GM21526 (cell line): ENCODE data around the gene TBX18.

Experiments used
- ATAC-seq: cut with Tn5 transposase; IDR thresholded peaks from one replicate; pipeline ENCODE4 v1.9.1; 2021; ENCODE audit warnings: moderate library complexity; ENCODE audit not compliant: unreplicated experiment, low FRiP score

The TBX18 gene

DNA sequence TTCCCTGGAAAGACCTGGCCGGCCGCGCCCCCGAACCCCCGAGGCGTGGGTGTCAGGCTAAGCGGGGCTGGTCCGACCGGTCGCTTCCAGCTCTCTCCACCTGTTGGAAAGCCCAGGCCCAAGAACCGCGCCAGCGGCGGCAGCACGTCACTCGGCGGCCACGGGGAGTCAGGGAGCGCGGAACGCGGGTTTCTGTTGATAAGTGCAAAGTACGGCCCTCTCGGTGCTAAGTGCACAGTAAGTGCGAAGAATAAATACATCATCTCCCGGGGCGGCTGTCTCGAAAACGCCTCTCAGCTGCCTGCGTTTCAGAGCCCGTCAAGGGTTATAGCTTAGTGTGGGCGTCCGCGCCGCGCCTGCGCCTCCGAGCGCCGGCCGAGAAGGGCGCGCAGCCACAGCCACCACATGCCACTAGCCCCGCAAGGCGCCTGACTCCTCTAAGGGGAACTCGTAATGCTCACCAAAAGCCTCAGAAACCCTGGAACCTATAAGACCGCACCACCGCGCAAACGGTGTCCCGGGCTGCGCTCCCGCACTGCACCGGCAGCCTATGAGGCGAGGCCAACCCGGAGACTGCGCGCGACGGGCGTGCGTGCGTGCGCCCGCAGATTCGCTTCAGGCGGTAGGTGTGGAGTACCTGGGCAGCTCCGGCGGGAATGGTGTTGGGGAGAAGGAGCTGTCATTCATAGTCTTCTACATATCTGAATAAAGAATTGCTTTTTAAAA lies 9.2 kb upstream of the TBX18 start:
- ATAC-seq, result no peak

DNA sequence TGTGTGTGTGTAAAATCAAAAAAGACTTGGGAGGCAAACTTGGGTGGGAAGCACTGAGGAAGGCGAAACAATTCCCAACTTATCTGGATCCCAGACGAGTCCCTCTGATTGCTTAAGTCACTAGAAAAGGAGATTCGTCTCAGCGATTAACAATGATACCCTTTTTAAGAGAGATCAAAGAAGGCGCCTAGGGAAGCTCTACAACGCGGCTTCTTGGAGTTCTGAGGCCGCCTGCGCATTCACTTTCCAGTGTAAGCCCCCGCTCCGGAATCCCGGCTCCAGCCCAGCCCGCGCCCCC lies 8.7 kb upstream of the TBX18 start:
- no peak for ATAC-seq

DNA sequence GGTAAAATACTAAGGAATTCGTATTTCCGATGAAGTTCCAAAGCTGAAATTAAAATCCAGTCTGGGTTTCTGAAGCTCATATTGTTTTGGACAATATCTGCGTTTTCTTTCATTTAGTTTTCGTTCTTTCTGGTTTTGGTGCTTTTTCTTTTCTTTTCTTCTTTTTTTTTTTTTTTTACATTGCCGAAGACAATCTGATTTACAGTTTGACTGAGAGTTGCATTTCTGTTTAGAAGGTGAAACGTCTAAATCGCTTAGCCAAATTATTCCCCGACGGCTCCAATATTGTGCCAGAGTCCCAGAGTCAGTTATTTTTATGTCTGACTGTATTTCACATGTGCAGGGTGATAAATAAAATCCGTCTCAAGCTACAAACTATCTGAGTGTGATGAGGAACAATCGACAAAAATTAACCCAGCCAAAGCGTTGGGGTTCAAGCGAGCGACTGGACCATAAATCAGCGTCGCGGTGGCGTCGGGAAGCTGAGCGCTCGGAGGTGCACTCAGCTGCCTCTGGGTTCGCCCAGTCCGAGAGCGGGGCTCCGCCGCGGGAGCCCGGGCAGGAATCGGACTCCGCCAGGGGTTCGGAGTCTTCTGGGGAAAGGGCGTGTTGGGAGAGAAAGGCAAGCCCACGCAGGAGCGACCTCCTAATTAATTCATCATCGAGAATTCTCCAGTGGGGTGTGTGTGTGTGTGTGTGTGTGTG lies 8.2 kb upstream of the TBX18 start:
- no peak for ATAC-seq

DNA sequence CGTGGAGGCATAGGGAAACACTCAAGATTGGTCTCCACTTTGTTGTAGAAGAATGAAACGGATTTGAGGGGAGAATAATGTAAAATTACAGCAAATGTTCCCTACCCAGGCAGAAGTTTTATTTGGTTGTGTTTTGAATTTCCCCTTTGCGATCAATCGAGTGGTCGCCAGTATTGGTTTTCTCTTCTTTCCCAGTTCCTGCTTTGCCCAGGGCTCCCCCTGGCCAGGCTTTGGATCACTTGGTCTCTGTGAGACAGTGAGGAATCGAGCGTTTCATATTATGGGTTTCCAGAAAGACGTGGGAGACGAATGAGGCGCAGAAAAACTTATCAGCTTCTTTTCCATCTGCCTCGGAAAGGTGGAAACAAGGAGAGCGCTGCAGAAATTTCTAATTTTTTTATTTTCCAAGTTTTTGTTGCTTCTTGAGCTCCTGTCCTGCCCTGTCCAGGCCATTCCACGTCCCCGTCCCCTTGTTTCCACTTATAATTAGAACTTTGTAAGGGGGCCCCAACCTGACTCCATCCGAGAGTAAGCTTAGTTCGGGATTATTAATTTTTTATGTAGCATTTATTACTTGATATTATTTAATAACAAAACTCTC lies 7.5 kb upstream of the TBX18 start:
- no peak for ATAC-seq

DNA sequence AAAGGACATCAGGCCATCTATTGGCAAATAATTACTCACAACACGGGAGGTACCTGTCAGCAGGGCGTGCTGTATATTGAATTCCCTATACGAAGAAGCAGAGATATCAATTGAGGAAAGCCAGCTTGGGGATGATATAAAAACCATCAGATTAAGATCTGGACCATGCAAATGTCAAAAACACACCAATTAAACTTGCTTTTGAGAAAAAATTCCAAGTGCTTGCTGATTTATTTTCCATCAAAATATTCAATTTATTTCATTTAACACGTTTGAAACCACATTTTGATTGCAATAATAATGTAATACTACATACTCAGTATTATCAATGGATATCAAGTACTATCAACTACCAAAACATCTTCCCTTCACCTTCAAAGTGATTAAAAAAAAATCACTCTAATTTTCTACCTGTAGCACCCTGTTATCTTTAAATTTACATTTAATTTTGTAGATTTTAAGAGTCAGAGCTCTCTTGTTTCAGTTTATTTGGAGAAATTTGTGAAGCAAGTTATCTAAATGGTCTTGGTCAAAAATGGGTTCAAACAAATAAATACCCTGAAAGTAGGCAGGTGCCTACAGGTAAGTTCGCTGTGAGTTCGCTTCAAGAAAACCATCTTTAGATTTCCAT lies 6.8 kb upstream of the TBX18 start:
- no peak for ATAC-seq

DNA sequence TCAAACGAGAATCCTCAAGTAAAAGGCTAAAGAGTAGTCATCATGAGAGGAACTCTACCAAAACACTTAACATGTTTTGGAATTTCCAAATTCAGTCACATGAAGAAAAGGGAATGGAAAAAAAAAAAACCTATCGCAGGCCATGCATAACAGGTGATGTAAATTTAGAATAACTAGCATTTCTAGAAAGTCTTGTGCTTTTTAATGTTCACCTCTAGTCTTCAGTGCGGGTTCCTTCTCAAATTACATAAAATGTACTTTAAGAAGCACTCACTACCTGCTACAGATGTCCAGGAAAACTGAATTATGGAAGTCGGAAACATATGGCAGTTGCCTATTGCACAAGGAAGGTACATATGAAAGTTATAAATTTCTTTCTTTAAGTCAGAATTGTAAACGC lies 6.1 kb upstream of the TBX18 start:
- ATAC-seq, result no peak

DNA sequence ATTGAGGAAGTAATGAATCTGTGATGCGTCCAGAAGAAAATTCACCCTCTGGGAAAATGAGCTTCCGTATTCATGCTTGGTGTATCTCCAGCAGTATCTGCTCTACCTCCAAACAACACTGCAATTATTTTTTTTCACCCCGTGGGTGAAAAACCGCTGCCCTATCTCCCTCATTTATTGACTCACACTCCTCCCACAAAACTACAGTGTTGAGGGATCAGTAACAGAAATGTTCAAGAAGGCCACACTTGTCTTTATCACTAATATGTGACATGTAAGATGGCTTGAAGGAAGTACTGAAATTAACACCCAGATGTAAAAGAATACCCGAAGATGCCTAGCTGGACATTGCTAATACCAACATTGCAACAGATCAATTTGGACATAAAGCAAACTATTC lies 4.9 kb upstream of the TBX18 start:
- no peak for ATAC-seq

DNA sequence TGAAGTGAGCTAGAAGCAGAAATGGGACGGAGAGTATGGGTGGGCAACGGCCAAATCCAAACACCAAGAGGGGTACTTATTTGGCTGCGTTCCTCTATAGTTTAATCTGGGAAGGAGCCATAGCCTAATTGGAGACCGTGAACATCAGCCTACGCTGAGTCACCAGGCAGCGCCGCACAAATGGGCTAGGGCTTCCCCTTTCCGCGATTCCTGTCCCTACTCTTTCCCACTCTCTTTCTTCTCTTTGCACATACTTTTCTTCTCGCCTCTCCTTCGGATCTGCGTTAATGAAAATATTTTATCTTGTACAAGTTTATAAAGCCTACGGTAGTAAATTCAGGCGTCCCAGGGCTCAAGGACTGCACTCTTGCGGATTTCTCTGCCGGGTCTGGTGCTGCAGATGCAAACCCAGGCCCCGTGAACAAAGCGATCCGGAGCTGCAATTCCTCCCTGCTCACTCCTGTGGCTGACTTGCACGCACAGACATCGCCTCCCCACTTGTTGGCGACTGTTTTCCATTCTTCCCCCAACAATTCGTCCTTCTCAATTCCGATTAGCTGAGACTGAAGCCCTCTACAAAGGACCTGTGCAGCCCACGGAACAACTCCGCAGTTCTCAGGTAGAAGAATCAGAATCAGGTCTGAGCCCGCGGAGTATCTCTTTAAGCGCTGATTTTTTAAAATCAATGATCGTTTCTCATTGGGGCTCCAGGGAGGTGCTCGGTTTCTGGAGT lies 4.2 kb upstream of the TBX18 start:
- ATAC-seq, result no peak

DNA sequence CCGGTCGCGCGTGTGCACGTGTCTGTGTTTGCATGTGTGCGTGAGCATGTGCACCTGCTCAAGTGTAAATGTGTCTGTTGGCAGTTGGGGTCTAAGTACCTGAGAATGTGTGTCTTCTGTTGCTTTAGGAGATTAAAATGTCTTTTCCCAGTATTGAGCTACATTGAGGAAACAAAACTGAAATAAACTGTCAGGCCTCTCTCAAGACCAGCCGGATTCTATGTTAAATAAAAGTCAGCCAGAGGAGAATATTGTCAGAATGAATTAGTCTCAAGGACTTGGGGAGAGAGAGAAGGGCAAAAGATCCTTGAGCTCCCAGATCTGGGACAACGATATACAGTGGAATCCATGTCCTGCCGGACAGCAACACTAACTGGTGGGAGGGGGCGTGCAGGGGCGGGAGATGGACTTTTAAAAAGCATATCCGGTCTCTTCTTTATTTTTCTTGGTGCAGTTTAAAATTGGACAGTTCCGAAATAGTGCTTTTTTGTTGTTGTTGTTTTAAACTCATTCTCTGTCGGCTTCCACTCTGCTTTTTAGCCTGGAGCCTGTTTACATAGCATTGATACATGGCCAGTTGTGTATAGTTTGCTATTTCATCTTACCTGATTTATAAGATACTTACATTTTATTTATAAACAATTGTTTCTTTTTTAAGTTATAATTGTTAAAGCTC lies 3.3 kb upstream of the TBX18 start:
- no peak for ATAC-seq

DNA sequence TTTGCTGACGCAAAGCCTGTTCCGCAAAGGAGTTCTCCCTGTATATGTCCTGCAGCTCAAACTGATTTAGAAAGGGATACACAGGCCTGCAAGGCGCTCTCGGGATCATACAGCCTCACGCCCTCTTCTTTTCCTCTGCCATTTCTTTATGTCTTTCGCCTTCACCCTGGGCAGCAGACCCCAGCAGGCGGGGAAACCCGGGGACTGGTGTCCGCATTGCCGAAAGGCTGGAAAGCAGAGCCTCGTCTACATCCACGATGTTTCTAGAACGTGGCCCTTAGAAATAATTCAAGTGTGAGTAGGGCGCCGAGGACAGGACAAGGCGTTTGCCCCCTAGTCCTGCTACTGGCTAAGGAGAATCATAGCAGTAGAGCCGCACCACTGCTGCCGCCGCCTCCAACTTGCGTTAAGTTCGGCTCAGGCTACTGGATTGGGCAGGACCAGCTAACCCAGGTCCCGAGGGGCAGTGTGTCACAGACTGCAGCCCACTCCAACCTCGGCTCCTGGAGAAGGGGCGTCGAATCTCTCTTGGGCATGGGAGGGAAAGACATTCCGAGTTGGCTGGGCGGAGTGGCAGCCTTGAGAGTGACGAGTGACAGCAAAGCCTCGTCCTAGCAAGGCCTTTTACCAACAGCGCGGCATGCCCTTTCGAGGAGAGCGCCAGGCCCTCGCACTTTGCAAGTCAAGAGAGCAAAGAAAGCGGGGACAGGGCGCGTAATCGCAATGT lies 2.6 kb upstream of the TBX18 start:
- no peak for ATAC-seq

DNA sequence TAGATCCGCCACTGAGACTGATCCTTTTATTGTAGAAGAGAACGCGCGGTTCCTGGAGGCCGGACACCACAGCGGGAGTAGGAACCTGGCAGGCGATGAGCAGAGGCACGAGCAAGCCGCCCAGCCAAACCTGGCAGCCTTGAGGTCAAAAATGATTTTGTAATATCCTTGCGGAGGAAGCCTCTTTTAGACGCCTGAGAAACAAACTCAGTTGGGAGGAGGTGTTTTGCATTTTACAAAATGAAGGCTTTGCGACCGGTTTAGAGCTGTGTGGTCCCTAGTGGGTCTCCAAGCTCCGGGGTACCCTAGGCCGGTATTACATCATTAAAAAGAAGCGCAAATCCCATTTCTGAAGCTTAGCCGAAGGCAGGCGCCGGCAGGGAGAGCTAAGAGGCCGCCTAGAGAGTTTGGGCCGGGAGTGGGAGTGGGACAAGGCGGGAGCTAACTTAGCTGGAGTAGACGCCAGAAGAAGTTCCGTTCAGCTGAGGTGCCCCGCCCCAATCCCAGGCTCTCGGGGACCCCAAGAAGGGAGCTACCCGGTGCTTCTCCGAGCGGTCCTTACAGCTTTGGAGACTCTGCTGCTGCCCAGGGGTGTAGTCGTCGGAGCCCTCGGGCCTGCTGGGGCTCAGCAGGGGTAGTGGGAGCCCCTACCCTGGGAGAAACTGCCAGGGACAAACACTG lies 1.9 kb upstream of the TBX18 start:
- no peak for ATAC-seq

DNA sequence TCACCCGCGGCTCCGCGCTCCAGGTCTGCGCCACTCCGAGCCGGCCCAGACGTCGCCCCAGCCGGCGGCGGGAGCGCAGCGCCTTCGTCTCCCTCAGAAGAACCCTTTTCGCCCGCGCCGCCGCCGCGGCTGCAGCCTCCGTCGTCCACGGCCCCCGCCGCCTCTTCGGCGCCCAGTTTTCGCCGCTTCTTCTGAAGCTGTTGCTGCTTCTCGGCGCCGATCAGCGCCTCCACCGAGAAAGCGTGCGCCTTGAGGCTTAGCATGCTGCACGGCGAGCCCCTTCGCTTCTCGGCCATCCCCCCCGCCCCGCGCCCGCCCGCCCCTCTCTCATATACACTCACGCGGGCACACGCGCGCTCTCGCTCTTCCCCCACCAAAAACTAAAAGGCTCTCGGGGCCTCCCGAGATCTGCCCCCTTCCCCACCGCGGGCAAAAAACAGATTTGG lies 489 bp downstream of the TBX18 start:
- ATAC-seq, result no peak

DNA sequence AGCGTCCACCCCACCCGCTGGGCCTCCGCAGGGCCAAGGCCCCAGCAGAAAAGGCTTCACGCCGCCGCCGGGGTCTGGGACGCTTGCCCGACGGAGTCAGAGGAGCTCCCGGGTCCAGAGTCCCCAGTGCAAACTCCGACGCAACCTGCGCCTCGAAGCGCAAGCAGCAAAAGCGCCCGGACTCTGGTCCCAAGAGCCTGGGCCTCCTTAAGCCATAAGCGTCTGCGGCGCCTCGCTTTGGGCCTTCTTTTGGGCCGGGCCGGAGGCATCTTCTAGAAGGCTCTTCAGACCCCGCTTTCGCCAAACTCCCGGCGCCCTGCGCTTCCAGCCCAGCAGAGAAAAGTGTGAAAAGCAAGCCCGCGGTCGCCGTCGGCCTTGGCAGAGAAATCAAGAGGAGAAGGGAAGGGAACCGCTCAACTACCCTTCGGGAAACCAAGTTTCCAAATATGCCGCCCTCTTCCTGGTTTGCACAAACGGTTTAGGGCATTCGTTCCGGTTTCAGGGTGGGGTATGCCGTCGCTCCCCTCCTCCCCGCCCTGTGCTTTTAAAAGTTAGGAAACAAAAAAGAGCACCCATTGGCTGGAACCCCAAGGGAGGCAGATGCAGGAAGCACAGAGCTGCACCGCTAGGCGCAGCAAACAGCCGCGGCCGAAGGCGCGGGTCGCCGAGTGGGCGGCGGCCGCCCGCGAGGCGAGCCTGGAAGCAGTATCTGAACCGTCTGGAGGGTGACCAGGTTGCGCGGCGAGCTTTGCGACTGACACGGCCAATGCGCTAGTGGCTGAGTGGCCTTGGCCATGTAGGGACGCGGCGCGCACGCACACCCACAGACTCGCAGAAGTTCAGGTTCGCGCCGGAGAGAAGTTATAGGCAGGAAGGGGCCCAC lies 1.2 kb downstream of the TBX18 start:
- no peak for ATAC-seq

DNA sequence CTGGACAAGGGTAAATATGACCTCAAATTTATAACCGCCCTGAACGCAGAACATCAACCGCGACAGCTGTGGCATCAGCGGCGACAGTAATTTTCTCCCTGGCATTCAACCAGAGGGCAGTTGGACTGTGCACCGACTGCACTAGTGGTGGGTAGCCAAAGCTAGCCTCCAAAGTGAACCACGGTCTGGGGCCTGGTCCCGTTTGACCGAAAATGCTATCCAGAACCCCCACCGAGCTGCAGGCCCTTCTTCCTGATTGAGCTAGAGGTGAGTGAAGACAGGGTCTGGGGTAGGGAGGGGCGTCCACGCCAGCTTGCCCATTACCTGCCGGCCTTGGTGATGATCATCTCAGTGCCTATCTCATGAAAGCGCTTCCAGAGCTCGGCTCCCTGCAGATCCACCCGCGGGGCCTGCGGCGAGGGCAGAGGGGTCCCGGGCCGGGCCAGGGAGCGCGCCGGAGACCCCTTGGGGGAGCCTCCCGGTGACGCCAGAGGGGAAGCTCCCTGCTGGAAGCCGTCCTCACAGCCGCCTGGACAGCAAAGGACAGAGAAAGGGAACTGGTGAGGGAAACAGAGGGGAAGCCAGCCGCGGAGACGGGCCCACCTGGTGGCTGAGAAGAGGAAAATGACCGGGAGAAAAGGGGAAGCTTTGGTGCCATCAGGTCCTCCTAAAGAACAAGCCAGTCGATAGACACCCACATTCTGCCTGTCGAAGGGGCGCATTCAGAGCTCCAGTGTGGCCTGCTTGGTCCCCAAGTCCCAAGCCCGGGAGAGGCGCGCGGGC lies 2.0 kb downstream of the TBX18 start:
- no peak for ATAC-seq

DNA sequence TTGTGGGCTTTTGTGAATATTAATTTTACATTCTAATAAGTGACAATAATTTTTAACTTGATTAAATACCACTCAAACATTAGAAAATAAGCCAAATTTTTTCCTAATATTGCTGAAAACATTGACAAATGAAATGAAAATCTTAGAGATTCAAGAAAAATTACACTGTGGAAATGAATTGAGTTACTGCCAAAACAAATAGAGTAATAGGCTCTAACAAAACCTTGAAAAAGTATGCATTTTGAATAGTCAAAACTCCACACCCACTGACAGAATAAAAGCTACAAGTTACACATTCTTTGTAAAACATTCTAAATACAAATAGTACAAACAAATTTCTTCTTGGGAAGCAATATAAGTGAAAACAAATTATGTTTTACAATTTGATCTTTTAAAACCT lies 5.9 kb downstream of the TBX18 start:
- no peak for ATAC-seq

DNA sequence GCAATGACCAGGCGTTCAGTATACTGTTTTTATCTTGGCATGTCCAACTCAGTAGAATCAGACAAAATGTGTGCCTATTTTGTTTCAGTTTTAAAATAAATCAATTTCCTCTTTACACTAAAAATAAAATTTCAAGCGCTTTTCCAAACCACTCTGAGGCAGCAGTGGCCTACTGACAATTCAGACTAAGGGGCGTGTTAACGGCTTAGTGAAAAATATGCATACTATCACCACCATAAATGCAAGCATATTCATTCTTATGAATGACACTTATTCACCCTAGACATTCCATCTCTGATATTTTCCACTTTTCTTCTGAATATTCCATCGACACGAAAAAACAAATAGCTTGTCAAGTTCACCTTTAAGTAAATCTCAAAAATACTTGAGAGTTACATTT lies 7.5 kb downstream of the TBX18 start:
- no peak for ATAC-seq

DNA sequence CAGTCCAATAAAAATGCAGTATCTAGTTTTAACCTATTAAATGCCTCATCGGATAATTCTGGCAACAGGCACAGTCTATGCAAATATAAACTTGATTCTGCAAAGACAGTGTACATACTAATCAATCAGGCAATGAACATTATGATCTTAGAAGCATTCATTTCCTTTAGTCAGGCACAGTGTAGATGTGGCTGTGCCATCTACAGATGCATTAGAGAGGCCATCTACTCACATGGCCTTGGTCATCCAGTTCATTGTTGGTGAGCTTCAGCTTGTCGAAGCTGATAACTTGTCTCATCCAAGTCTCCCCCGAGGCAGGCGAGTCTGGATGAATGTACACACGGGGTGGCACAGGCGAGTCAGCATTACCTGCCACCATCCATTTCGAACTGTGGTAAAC lies 7.9 kb downstream of the TBX18 start:
- ATAC-seq, result no peak

DNA sequence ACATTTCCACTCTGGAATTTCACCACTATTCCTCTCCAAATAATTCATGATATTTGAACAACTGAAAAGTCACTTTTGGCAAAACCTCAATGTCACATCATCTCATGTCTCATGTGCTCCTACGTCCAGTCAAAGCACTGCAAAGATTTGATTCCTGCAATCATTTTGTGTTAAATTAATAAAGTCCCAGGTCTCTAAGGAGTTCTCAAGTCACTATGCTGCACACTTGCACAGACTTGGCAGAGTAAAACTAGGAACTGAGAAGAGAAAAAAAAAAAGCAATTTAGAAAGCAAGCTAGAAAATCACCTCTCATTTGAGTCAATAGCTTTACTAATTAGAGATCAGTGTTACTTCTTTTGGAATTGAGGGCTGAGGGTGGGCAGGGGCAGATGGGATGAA lies 11.2 kb downstream of the TBX18 start:
- no peak for ATAC-seq
